ENCODE data around the gene CD63.

CD63 gene

GRCh38 chr12:55720071-55720564 lies 8.7 kb downstream of the CD63 start, which contains the start of gene RDH5:
TSS of gene RDH5 (plus strand) at chr12:55720393. CDS start at chr12:55721185, 792 bp downstream.
- no peak for DNase-seq

- DNase-seq = no peak
Observed at GRCh38 chr12:55719371-55719770, 9.4 kb downstream of the CD63 start.

GRCh38 chr12:55718624-55719275 lies 10.1 kb downstream of the CD63 start:
- no peak for DNase-seq

- DNase-seq = no peak
Observed at GRCh38 chr12:55718015-55718414, 10.8 kb downstream of the CD63 start.

- no peak for DNase-seq
Observed at GRCh38 chr12:55717011-55718007, 11.5 kb downstream of the CD63 start.

- no peak for DNase-seq
Observed at GRCh38 chr12:55716582-55716957, 12.2 kb downstream of the CD63 start.

- DNase-seq = peak; percentile 82
Observed at GRCh38 chr12:55715833-55716581, 12.8 kb downstream of the CD63 start, which contains the start of gene BLOC1S1. TSS of gene BLOC1S1 (plus strand) at chr12:55716046. CDS start at chr12:55716052, 6 bp downstream.

GRCh38 chr12:55715169-55715764 lies 13.5 kb downstream of the CD63 start:
- DNase-seq = no peak

- DNase-seq = no peak
Observed at GRCh38 chr12:55713721-55714120, 15.1 kb downstream of the CD63 start.

GRCh38 chr12:55712700-55713415 lies 16.0 kb downstream of the CD63 start:
- no peak for DNase-seq

- no peak for DNase-seq
Observed at GRCh38 chr12:55711786-55712553, 16.8 kb downstream of the CD63 start.

GRCh38 chr12:55708695-55709233 lies 20.0 kb downstream of the CD63 start:
- no peak for DNase-seq

- no peak for DNase-seq
Observed at GRCh38 chr12:55707841-55708694, 20.7 kb downstream of the CD63 start, which contains the start of gene ITGA7. TSS of gene ITGA7 (minus strand) at chr12:55707904. CDS start at chr12:55707682, 222 bp downstream.

- no peak for DNase-seq
Observed at GRCh38 chr12:55707219-55707671, 21.6 kb downstream of the CD63 start.

- DNase-seq = no peak
Observed at GRCh38 chr12:55706568-55707218, 22.1 kb downstream of the CD63 start.

- no peak for DNase-seq
Observed at GRCh38 chr12:55705782-55706402, 22.9 kb downstream of the CD63 start.

- DNase-seq = no peak
Observed at GRCh38 chr12:55704824-55705718, 23.7 kb downstream of the CD63 start.
